ENCODE measurements around the gene NR1H4.

DNA sequence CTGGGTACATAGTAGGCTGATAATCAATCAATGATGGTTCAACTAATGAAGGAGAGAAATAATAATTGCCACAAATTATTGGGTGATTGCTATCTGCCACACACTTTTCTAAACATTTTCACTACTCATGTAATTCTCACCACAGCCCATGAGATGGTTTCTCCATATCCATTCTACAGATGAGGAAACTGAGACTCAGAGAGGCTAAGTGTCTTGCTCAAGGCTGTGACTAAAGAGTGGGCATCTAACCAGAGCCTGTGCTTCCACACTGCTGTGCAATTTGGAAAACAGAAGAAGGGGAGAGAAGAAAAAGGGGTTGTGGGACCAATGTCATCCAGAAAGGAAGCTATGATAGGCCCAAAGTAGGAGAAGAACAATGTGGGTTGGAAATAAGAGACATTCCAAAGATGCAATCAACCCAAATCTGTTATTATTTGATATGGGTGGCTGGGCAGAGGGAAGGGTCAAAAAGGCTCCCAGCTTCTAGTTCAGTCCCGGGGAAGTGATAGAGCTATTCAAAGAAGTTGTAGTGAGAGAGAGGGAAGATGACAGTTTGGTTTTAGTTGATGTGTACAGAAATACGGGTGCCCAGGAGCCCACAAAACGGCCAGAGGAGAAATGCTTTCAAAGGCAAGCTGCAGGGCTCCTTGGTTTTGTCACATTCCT lies 483 bp upstream of the NR1H4 start:
- TF ChIP-seq EP300 (IDR thresholded peaks at IDR 0.05) (no peak), POLR2A (IDR thresholded peaks at IDR 0.05; ENCODE audit: low read depth) (no peak)
- TF ChIP-seq, protein P1, sequence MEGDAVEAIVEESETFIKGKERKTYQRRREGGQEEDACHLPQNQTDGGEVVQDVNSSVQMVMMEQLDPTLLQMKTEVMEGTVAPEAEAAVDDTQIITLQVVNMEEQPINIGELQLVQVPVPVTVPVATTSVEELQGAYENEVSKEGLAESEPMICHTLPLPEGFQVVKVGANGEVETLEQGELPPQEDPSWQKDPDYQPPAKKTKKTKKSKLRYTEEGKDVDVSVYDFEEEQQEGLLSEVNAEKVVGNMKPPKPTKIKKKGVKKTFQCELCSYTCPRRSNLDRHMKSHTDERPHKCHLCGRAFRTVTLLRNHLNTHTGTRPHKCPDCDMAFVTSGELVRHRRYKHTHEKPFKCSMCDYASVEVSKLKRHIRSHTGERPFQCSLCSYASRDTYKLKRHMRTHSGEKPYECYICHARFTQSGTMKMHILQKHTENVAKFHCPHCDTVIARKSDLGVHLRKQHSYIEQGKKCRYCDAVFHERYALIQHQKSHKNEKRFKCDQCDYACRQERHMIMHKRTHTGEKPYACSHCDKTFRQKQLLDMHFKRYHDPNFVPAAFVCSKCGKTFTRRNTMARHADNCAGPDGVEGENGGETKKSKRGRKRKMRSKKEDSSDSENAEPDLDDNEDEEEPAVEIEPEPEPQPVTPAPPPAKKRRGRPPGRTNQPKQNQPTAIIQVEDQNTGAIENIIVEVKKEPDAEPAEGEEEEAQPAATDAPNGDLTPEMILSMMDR (IDR thresholded peaks at IDR 0.05) = no peak
